GM19099 (cell line): Measurements from ENCODE around the gene UBL7.

Source experiments
- POLR2A ChIP-seq: IDR thresholded peaks from 3 replicates; pipeline ENCODE4 v1.6.1; 2011; ENCODE audit warnings: low read depth; ENCODE audit not compliant: insufficient read length; ENCODE audit errors: extremely low read depth

The UBL7 gene

DNA sequence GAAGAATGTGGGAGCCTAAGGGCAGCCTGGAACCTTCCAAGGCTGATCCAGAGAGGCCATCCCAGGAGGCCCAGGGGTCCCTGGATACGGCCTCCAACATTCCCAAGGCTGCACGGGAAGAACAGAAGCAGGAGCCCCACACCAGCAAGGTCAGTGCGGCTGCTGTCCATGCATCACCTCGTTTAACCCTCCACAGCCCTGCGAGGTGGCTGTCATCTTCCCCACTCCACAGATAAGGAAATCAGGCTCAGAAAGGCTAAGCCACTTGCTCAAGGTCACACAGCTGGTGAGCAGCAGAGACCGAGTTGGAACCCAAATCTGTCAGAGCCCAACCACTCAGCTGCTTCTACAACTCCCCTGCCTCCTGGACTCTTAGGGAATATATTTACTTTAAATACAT lies 48.8 kb downstream of the UBL7 start:
- TF ChIP-seq POLR2A: no peak

DNA sequence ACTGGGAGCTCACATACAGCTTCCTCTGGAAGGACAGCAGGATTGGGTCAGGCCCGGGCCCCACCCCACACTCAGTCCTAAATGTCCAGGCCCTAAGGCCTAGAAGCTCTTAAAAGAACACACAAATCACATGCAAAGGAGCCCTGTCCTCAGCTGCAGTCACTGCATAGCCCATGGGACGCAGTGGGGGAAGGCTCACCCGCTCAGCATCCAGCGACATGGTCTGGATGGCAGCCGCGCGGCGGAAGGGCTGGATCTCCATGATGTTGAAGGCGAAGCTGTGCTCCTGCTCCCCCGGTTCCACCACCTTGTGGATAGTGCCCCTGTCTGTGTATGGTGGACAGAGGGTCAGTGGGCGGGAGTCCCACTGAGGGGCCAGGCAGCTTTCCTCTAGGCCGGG lies 49.3 kb downstream of the UBL7 start:
- TF ChIP-seq POLR2A: no peak

DNA sequence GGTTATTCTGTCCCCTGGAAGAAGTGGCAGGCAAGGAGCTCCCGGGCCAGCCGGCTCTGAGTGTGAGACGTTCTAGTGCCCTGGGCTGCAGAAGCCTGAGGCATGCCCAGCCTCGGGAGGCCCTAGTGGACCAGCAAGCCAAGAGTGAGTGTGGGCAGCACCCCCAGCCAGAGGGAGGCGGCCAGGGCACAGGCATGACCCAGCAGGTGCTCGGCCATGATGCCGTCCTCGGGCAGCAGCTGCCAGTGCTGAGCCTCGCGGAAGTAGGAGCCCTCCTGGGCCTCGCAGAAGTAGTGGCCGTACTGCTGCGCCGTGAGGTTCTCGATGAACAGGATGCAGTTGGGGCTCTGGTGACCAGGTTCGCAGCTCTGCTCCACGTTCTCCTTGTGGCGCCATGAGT lies 50.5 kb downstream of the UBL7 start:
- TF ChIP-seq POLR2A: no peak

DNA sequence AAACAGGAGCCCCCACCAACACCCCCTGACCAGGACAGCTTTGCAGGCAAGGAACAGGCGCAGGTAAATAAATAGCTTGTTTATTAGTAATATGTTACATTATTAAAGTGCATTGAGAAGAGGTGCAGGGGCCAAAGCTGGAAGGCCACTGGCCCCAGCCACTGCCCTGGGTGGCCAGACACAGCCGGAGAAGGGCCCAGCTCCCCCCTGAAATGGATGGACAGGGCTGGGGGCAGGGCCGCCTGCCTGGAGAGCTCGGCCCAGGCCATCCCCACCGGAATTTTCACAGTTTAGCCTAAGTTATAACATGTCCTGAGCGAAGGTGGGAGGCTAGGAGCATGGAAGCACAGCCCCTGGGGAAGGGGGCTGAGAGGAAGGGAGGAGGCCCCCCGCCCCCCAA lies 51.7 kb downstream of the UBL7 start:
- TF ChIP-seq POLR2A: no peak

DNA sequence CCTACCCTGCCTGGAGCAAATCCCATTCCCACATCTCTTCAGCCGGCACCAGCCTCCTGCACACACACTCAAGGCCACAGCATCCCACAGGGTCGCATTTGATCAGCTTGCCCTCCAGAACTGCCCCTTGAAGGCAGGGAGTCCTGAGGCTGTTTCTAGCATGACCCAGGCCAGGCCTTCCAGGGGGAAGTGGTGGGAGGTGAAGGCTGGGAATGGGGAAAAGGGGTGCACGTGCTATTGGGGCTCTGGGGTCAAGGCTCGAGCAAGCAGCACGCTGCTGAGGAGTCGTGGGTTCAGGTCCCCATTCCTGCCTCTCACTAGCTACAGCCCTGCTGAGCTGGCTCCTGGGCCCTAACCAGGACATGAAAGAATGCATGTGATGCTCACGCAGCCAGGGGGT lies 52.1 kb downstream of the UBL7 start:
- no peak for TF ChIP-seq POLR2A

DNA sequence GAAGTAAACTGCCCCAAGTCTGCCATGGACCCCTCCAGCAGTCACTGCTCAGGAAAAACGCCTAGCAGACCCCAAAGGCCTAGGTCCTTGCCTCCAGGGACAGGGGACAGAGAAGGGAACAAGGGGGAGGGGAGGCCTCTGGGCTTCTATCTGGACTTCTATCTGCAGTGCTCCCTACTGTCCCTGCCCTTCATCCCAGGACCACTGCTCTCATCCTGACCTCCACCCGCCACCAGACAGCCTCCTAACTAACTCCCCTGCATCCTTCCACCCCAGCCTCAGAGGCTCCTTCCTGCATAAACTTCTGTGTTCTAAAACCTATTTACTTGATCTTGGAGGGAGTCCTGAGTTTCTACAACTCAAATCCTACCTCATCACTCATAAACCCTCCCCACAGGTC lies 52.6 kb downstream of the UBL7 start:
- TF ChIP-seq POLR2A: peak; percentile 17

DNA sequence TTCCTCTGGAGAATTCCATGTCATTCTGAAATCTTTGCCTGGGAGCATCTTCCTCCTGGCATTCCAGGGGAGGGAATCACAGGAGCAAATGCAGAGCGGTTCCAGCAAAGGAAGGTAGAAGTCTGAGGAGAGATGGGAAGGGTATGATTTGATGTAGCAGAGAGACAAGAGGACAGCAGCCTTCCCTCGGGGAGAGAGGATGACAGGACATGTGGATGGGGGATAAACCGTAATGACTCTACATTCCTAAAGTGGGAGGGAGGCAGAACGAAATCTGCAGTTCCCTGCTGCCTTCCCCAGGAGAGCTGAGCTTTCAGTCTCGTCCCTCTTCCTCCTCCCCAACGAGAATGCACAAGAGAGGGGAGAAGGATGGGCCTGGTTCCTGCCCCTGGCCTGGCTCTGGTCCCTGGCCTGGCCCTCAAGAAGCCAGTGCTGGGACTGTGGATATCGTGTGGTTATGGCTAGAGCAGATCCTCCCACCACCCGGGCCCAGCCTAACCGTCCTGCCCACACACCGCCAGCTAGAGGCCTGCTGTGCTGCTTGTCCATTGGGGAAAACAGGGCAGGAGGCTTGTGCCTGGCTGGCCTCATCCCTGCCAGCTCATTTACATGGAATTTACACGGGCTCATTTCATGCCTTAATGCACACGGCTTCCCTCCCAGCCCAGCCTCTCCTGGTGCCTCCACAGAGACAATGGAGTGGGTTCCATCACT lies 53.8 kb downstream of the UBL7 start:
- TF ChIP-seq POLR2A: peak; percentile 1

DNA sequence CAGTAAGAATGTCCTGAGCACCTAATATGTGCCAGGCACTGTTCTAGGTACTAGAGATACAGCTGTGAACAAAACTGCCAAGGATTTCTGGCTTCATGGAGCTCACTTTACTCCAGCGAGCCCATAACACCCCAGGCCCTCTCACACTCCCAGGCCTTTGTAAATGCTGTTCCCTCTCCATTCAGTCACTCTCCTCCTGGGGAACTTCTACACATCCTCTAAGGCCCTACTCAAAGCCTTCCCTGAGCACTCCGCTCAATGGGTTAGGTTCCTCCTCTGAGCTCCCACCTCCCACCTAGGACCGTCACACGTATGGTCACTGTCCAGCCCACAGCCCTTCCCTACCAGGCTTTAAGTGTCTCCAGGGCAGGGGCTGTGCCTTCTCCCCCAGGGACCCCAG lies 54.4 kb downstream of the UBL7 start:
- TF ChIP-seq POLR2A: no peak

DNA sequence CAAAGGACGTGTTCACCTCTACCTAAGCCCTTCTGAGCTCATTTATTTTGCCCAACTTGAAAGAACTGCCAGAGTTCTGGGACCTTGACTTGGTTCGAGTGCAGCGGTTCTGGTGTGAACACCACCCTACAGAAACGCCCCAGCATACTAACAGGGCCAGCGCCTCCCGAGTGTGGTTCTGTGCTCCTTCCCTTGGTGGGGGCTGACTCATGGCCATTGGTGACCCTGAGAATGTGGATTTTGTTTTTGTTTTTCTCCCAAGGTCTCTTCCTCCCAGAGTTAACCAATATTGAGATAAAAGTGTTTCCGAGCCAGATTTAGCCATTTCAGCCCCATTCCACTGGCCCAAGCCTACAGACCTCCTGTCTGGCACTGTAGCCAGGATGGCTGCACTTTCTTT lies 55.1 kb downstream of the UBL7 start:
- TF ChIP-seq POLR2A: no peak

DNA sequence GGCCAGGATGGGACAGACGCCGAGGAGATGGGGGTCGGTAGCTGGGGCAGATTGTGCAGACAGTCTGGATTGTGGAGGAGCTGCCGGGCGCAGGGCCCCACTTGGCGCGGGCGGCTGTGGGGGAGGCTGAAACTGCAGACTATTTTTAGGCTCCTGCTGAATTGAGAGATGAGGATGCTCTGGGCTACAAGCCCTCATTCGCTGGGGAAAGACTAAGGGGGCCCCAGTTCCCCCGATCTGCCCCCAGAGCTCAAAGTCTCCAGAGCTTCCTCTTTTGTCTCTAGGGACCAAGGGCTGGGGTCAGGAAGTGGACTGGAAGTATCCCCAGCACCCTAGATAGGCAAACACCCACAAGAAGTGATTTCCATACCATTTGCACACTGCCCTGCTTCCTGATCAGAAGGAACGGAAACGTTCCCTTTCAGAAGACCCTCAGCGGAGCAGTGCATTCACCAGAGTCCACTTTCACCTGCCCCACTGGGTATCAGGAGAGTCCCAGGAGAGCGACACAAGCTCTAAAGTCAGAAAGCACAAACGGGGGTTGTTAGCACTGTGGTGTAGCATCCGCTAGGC lies 56.9 kb downstream of the UBL7 start:
- peak; percentile 32 for TF ChIP-seq POLR2A

DNA sequence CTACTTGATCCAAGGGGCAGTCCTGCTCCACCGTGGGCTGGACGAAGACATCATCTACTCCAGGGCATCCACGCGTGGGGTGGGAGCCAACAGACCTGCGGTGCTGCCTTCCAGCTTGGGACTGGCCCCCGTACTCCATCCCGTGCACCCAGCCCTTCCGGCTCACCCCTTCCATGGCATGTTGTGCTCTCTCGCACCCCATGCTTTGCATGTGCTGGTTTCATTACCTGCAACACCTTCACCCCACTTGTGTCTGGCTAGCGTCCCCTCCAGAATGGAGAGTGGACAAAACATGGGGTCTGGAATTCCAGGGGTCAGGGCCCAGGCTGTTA lies 57.4 kb downstream of the UBL7 start:
- no peak for TF ChIP-seq POLR2A

DNA sequence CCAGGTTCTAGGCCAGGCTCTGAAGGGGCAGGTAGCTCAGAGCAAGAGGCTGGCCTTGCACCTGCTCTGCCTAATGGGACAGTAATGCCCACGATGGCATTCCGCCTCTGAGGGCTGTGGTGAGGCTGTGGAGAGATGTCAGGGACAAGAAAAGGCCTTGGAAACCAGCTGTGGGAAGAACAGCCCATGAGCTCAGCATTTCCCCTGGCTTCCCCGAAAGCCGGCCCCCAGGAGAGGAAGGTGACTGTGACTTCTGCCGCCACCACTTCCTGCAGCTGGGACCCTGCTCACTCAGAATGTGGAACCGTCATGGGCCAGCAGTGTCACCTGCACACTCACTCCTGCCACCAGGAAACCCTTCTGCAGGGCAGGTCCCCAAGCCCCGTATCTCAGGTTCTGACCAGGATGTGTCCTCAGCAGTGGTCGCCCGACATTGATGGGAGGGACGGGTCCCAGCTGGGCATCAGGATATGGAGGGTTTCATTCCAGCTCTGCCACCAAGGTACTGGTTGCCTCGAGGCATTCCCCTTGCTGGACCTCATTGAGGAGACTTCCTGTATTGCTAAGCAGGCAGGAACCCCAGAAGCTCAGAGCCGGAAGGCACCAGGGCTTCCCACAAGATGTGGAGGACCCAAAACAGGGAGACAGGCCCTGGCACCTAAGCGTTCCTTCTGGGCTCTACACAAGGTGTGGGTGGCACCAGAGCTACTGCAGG lies 57.9 kb downstream of the UBL7 start:
- peak; percentile 51 for TF ChIP-seq POLR2A

DNA sequence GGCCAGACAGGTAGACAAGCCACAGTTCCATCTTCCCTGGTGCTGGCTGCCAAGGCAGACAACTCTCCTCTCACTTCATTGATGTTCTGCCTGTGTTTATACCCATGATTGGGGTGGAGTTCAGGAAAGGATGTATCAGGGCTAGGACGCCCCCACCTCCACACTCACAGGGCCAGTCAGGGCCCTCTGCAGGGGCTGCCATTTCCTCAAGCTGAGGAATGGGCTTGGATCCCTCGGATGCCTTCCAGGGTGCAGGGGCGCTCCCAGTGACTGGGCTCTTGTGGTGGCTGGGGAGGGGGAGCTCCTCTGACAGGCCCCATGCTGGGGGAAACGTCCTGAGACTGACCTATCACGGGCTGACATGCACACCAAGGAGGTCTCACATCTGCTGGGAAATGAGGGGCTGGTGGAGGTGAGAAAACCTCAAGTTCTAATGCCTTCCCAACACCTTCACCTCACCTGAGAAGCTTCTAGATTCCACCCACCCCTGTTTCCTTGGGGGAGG lies 58.6 kb downstream of the UBL7 start:
- TF ChIP-seq POLR2A: peak; percentile 34

DNA sequence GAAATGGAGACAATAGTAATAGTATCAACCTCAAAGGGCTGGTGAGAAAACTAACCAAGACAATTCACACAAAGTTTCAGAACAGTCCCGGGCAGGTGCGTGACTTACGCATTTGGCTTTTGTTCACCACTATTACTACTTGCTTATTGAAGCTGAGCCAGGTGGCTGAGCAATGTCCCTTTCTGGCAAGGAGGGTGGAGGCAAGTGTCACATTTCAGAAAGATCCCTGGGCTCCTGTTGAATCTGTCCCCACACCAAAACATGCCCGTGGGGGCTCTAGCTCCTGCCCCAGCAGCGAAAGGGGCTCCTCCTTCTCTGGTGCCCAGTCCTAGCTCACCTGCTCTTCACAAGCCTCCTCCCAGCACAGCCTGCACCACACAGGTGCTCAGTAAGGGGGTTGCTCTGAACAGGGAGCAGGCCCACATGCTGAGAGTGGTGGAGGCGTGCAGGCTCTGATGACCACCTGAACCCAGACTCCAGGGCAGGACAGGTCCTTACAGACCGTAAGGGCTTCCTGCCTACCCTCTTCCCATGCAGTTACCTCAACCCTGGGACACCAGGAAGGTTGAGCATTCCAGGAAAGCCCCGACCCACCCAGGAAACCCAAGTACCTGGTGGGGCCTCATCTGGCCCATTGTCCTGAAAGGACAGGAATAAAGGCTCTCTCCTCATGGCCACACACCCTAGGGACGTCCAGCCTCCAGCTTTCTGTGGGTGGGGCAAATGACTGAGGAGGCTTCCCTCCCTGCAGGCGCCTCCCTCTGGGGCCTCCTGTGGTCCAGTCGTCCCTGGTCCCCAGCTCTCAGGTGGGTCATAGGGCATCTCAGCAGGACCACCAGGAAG lies 59.8 kb downstream of the UBL7 start:
- peak; percentile 51 for TF ChIP-seq POLR2A

DNA sequence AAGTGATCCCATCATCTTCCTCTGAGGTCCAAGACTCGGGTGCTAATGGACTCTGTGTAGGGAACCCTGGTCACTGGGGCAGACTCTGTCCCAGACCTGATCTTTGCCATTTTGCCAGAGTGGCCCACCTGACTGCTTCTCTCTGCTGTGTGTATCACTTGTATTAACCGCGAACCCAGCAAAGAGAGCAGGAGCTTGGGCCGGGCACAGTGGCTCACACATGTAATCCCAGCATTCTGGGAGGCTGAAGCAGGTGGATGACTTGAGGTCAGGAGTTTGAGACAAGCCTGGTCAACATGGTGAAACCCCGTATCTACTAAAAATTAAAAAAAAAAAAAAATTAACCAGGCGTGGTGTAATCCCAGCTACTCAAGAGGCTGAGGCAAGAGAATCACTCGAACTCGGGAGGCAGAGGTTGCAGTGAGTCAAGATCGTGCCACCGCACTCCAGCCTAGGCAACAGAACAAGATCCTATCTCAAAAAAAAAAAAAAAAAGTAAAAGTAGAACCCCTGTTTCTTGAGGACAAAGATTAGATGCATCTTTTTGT lies 60.6 kb downstream of the UBL7 start:
- no peak for TF ChIP-seq POLR2A
